Measurements from ENCODE around the gene KIF24.
A peak's percentile ranks its signal among the peaks of the same experiment; 100 is the strongest.
"Not testable (repeated sequence)": the region's sequence is repeated elsewhere in the genome, so short reads cannot be mapped to it uniquely, and the experiment has no call there.

Gene KIF24

GRCh38 chr9:34311499-34312185 lies 17.4 kb downstream of the KIF24 start:
- Histone ChIP-seq H3K27ac (ENCODE audit: insufficient read depth in 1 of 2, low read depth in 1 of 2, low read length in 2 of 2, poor library complexity in 1 of 2, severe bottlenecking in 2 of 2) (no peak overlapping the region), H3K4me3 (ENCODE audit: control insufficient read depth in 1 of 7, extremely low read depth in 1 of 7, insufficient read depth in 4 of 7, low read depth in 2 of 7, low read length in 6 of 7) (no peak overlapping the region), H3K9me3 (ENCODE audit: control extremely low read depth in 1 of 5, control insufficient read depth in 4 of 5, insufficient read depth in 2 of 5, low read depth in 1 of 5, low read length in 4 of 5) (no peaks in the 10 kb centered on the region), H3K4me1 (ENCODE audit: control extremely low read depth in 1 of 4, control insufficient read depth in 4 of 4, insufficient read depth in 4 of 4, low read length in 3 of 4) (no peaks in the 10 kb centered on the region), H3K27me3 (replicated peaks in 2 of 5; ENCODE audit: control insufficient read depth in 4 of 5, insufficient read depth in 5 of 5, low read length in 4 of 5) (no peaks in the 10 kb centered on the region), H3K36me3 (ENCODE audit: control insufficient read depth in 4 of 4, insufficient read depth in 4 of 4, low read length in 3 of 4) (peaks cover 0 to 3% (median 0%) of the 10 kb centered on the region in 4 experiments)
- ChIA-PET CTCF (no interaction called here), POLR2A (no interaction called here)
- no peak for DNase-seq
- WGBS (ENCODE audit: insufficient coverage) = no CpG with 5 or more reads among the region's 6 CpGs

- Histone ChIP-seq H3K36me3 (ENCODE audit: control insufficient read depth in 4 of 4, insufficient read depth in 4 of 4, low read length in 3 of 4) (peaks cover 0 to 3% (median 0%) of the 10 kb centered on the region in 4 experiments), H3K27ac (ENCODE audit: insufficient read depth in 1 of 2, low read depth in 1 of 2, low read length in 2 of 2, poor library complexity in 1 of 2, severe bottlenecking in 2 of 2) (no peak overlapping the region), H3K4me1 (ENCODE audit: control extremely low read depth in 1 of 4, control insufficient read depth in 4 of 4, insufficient read depth in 4 of 4, low read length in 3 of 4) (no peaks in the 10 kb centered on the region), H3K4me3 (ENCODE audit: control insufficient read depth in 1 of 7, extremely low read depth in 1 of 7, insufficient read depth in 4 of 7, low read depth in 2 of 7, low read length in 6 of 7) (no peak overlapping the region), H3K9me3 (ENCODE audit: control extremely low read depth in 1 of 5, control insufficient read depth in 4 of 5, insufficient read depth in 2 of 5, low read depth in 1 of 5, low read length in 4 of 5) (no peaks in the 10 kb centered on the region), H3K27me3 (replicated peaks in 2 of 5; ENCODE audit: control insufficient read depth in 4 of 5, insufficient read depth in 5 of 5, low read length in 4 of 5) (no peaks in the 10 kb centered on the region)
- WGBS (ENCODE audit: insufficient coverage) = 100% methylated on average over 1 of the region's 1 CpG
- POLR2A ChIA-PET = no interaction called here
- DNase-seq = no peak
- CTCF ChIA-PET = no interaction called here
Observed at GRCh38 chr9:34310215-34310614, 18.9 kb downstream of the KIF24 start.

GRCh38 chr9:34308316-34308715 lies 20.8 kb downstream of the KIF24 start:
- H3K4me1 ChIP-seq (ENCODE audit: control extremely low read depth in 1 of 4, control insufficient read depth in 4 of 4, insufficient read depth in 4 of 4, low read length in 3 of 4); DNase-seq; H3K9me3 ChIP-seq (ENCODE audit: control extremely low read depth in 1 of 5, control insufficient read depth in 4 of 5, insufficient read depth in 2 of 5, low read depth in 1 of 5, low read length in 4 of 5); POLR2A ChIA-PET; H3K36me3 ChIP-seq (ENCODE audit: control insufficient read depth in 4 of 4, insufficient read depth in 4 of 4, low read length in 3 of 4); CTCF ChIA-PET; H3K27me3 ChIP-seq (replicated peaks in 2 of 5; ENCODE audit: control insufficient read depth in 4 of 5, insufficient read depth in 5 of 5, low read length in 4 of 5); H3K4me3 ChIP-seq (ENCODE audit: control insufficient read depth in 1 of 7, extremely low read depth in 1 of 7, insufficient read depth in 4 of 7, low read depth in 2 of 7, low read length in 6 of 7); H3K27ac ChIP-seq (ENCODE audit: insufficient read depth in 1 of 2, low read depth in 1 of 2, low read length in 2 of 2, poor library complexity in 1 of 2, severe bottlenecking in 2 of 2): not testable (repeated sequence)
- 100% methylated on average over 2 of the region's 3 CpGs for WGBS (ENCODE audit: insufficient coverage)

GRCh38 chr9:34301064-34301463 lies 28.0 kb downstream of the KIF24 start:
- CTCF ChIA-PET; DNase-seq; H3K4me3 ChIP-seq (ENCODE audit: control insufficient read depth in 1 of 7, extremely low read depth in 1 of 7, insufficient read depth in 4 of 7, low read depth in 2 of 7, low read length in 6 of 7); H3K27ac ChIP-seq (ENCODE audit: insufficient read depth in 1 of 2, low read depth in 1 of 2, low read length in 2 of 2, poor library complexity in 1 of 2, severe bottlenecking in 2 of 2); H3K9me3 ChIP-seq (ENCODE audit: control extremely low read depth in 1 of 5, control insufficient read depth in 4 of 5, insufficient read depth in 2 of 5, low read depth in 1 of 5, low read length in 4 of 5); H3K27me3 ChIP-seq (replicated peaks in 2 of 5; ENCODE audit: control insufficient read depth in 4 of 5, insufficient read depth in 5 of 5, low read length in 4 of 5); H3K36me3 ChIP-seq (ENCODE audit: control insufficient read depth in 4 of 4, insufficient read depth in 4 of 4, low read length in 3 of 4); POLR2A ChIA-PET; H3K4me1 ChIP-seq (ENCODE audit: control extremely low read depth in 1 of 4, control insufficient read depth in 4 of 4, insufficient read depth in 4 of 4, low read length in 3 of 4): not testable (repeated sequence)
- 95% methylated on average over 4 of the region's 7 CpGs for WGBS (ENCODE audit: insufficient coverage)

GRCh38 chr9:34292552-34292951 lies 36.5 kb downstream of the KIF24 start:
- no peak overlapping the region for H3K27ac ChIP-seq (ENCODE audit: insufficient read depth in 1 of 2, low read depth in 1 of 2, low read length in 2 of 2, poor library complexity in 1 of 2, severe bottlenecking in 2 of 2)
- H3K9me3 ChIP-seq (ENCODE audit: control extremely low read depth in 1 of 5, control insufficient read depth in 4 of 5, insufficient read depth in 2 of 5, low read depth in 1 of 5, low read length in 4 of 5) = no peaks in the 10 kb centered on the region
- H3K27me3 ChIP-seq (replicated peaks in 2 of 5; ENCODE audit: control insufficient read depth in 4 of 5, insufficient read depth in 5 of 5, low read length in 4 of 5) = no peaks in the 10 kb centered on the region
- no peak overlapping the region for H3K4me3 ChIP-seq (ENCODE audit: control insufficient read depth in 1 of 7, extremely low read depth in 1 of 7, insufficient read depth in 4 of 7, low read depth in 2 of 7, low read length in 6 of 7)
- H3K4me1 ChIP-seq (ENCODE audit: control extremely low read depth in 1 of 4, control insufficient read depth in 4 of 4, insufficient read depth in 4 of 4, low read length in 3 of 4) = peaks cover 0 to 9% (median 0%) of the 10 kb centered on the region in 4 experiments
- H3K36me3 ChIP-seq (ENCODE audit: control insufficient read depth in 4 of 4, insufficient read depth in 4 of 4, low read length in 3 of 4) = peaks cover 0 to 7% (median 0%) of the 10 kb centered on the region in 4 experiments
- DNase-seq = no peak
- ChIA-PET CTCF (no interaction called here), POLR2A (no interaction called here)
- WGBS (ENCODE audit: insufficient coverage) = 50% methylated on average over 2 of the region's 2 CpGs

- Histone ChIP-seq H3K4me3 (ENCODE audit: control insufficient read depth in 1 of 7, extremely low read depth in 1 of 7, insufficient read depth in 4 of 7, low read depth in 2 of 7, low read length in 6 of 7) (no peak overlapping the region), H3K27me3 (replicated peaks in 2 of 5; ENCODE audit: control insufficient read depth in 4 of 5, insufficient read depth in 5 of 5, low read length in 4 of 5) (no peaks in the 10 kb centered on the region), H3K4me1 (ENCODE audit: control extremely low read depth in 1 of 4, control insufficient read depth in 4 of 4, insufficient read depth in 4 of 4, low read length in 3 of 4) (peaks cover 0 to 9% (median 0%) of the 10 kb centered on the region in 4 experiments), H3K36me3 (ENCODE audit: control insufficient read depth in 4 of 4, insufficient read depth in 4 of 4, low read length in 3 of 4) (peaks cover 0 to 12% (median 2%) of the 10 kb centered on the region in 4 experiments), H3K27ac (ENCODE audit: insufficient read depth in 1 of 2, low read depth in 1 of 2, low read length in 2 of 2, poor library complexity in 1 of 2, severe bottlenecking in 2 of 2) (no peak overlapping the region), H3K9me3 (ENCODE audit: control extremely low read depth in 1 of 5, control insufficient read depth in 4 of 5, insufficient read depth in 2 of 5, low read depth in 1 of 5, low read length in 4 of 5) (no peaks in the 10 kb centered on the region)
- WGBS (ENCODE audit: insufficient coverage) = 94% methylated on average over 2 of the region's 2 CpGs
- CTCF ChIA-PET = interaction anchor here (0.7 kb wide), 1 partner anchor 40 kb away, joined by 3 read pairs; no protein-coding TSS in a partner anchor
- POLR2A ChIA-PET = no interaction called here
- no peak for DNase-seq
Observed at GRCh38 chr9:34291423-34291822, 37.6 kb downstream of the KIF24 start.

GRCh38 chr9:34291023-34291422 lies 38.0 kb downstream of the KIF24 start:
- H3K36me3 ChIP-seq (ENCODE audit: control insufficient read depth in 4 of 4, insufficient read depth in 4 of 4, low read length in 3 of 4) = peaks cover 0 to 15% (median 2%) of the 10 kb centered on the region in 4 experiments
- H3K4me3 ChIP-seq (ENCODE audit: control insufficient read depth in 1 of 7, extremely low read depth in 1 of 7, insufficient read depth in 4 of 7, low read depth in 2 of 7, low read length in 6 of 7) = no peak overlapping the region
- no peaks in the 10 kb centered on the region for H3K9me3 ChIP-seq (ENCODE audit: control extremely low read depth in 1 of 5, control insufficient read depth in 4 of 5, insufficient read depth in 2 of 5, low read depth in 1 of 5, low read length in 4 of 5)
- DNase-seq = peak in 2 of 3 donors; percentile 1
- WGBS (ENCODE audit: insufficient coverage) = 82% methylated on average over 2 of the region's 2 CpGs
- H3K27me3 ChIP-seq (replicated peaks in 2 of 5; ENCODE audit: control insufficient read depth in 4 of 5, insufficient read depth in 5 of 5, low read length in 4 of 5) = no peaks in the 10 kb centered on the region
- CTCF ChIA-PET = no interaction called here
- POLR2A ChIA-PET = no interaction called here
- H3K4me1 ChIP-seq (ENCODE audit: control extremely low read depth in 1 of 4, control insufficient read depth in 4 of 4, insufficient read depth in 4 of 4, low read length in 3 of 4) = peaks cover 0 to 9% (median 0%) of the 10 kb centered on the region in 4 experiments
- H3K27ac ChIP-seq (ENCODE audit: insufficient read depth in 1 of 2, low read depth in 1 of 2, low read length in 2 of 2, poor library complexity in 1 of 2, severe bottlenecking in 2 of 2) = no peak overlapping the region
